GM23338 (cell line): Measurements from ENCODE around the gene C12orf42. TPM values are rescaled to one million over a fixed set of nuclear protein-coding genes. Genes with fewer than 3 reads are reported as not detected.

Experiments
- ATAC-seq: fragments of 200-7000 bp; cut with Tn5 transposase; 3 replicates; pipeline ENCODE4 v1.9.1; 2020
- DNase-seq: peaks from one replicate; pipeline ENCODE4 v3.0.0-alpha.2; 2015; ENCODE audit warnings: low spot score
- H2AFZ ChIP-seq: fragments of 200-600 bp; sonication (generic); 2 replicates; pipeline ENCODE4 v1.8.0; 2016; ENCODE audit warnings: antibody characterized with exemption, mild to moderate bottlenecking, moderate library complexity
- H3F3A ChIP-seq: fragments of 200-600 bp; sonication (generic); replicated peaks from 2 replicates; pipeline ENCODE4 v1.8.0; 2017; ENCODE audit warnings: antibody characterized with exemption, mixed run types, low read depth
- H3K27ac ChIP-seq: fragments of 200-600 bp; sonication (generic); 2 replicates; pipeline ENCODE4 v1.6.1; 2016; ENCODE audit warnings: low read depth
- H3K27me3 ChIP-seq: fragments of 200-600 bp; sonication (generic); 2 replicates; pipeline ENCODE4 v1.8.0; 2016; ENCODE audit warnings: mild to moderate bottlenecking, mixed run types, moderate library complexity; ENCODE audit not compliant: insufficient read depth
- H3K36me3 ChIP-seq: fragments of 200-600 bp; sonication (generic); 2 replicates; pipeline ENCODE4 v1.8.0; 2016; ENCODE audit warnings: mild to moderate bottlenecking; ENCODE audit not compliant: insufficient read depth
- H3K4me1 ChIP-seq: fragments of 200-600 bp; sonication (generic); 2 replicates; pipeline ENCODE4 v1.8.0; 2016; ENCODE audit warnings: mild to moderate bottlenecking, moderate library complexity; ENCODE audit not compliant: insufficient read depth
- H3K4me2 ChIP-seq: fragments of 200-600 bp; sonication (generic); 2 replicates; pipeline ENCODE4 v1.7.1; 2017; ENCODE audit warnings: mixed run types
- H3K4me3 ChIP-seq: fragments of 200-600 bp; sonication (generic); 2 replicates; pipeline ENCODE4 v1.6.1; 2016; ENCODE audit warnings: mixed run types
- H3K79me2 ChIP-seq: fragments of 200-600 bp; sonication (generic); replicated peaks from 2 replicates; pipeline ENCODE4 v1.8.0; 2017; ENCODE audit warnings: mild to moderate bottlenecking; ENCODE audit not compliant: insufficient read depth
- H3K9me2 ChIP-seq: fragments of 200-600 bp; sonication (generic); 2 replicates; pipeline ENCODE4 v1.8.0; 2017; ENCODE audit not compliant: insufficient read depth
- H4K20me1 ChIP-seq: fragments of 200-600 bp; sonication (generic); replicated peaks from 2 replicates; pipeline ENCODE4 v1.8.0; 2017; ENCODE audit warnings: mild to moderate bottlenecking; ENCODE audit not compliant: insufficient read depth
- H3K27ac Mint-ChIP-seq: 2 replicates; pipeline ENCODE4 v1.8.0; 2020; ENCODE audit warnings: inconsistent platforms, mild to moderate bottlenecking, moderate library complexity, mixed read lengths
- H3K27me3 Mint-ChIP-seq: 3 replicates; pipeline ENCODE4 v1.8.0; 2022; ENCODE audit warnings: low read depth, mild to moderate bottlenecking, moderate library complexity, mixed read lengths, inconsistent platforms; ENCODE audit not compliant: insufficient read depth, poor library complexity
- H3K36me3 Mint-ChIP-seq: 3 replicates; pipeline ENCODE4 v1.8.0; 2021; ENCODE audit warnings: low read depth, mild to moderate bottlenecking, inconsistent platforms, moderate library complexity, mixed read lengths
- H3K4me1 Mint-ChIP-seq: 3 replicates; pipeline ENCODE4 v1.8.0; 2020; ENCODE audit warnings: mild to moderate bottlenecking, inconsistent platforms, mixed read lengths
- H3K4me3 Mint-ChIP-seq: 3 replicates; pipeline ENCODE4 v1.8.0; 2021; ENCODE audit warnings: moderate library complexity, mild to moderate bottlenecking, inconsistent platforms, mixed read lengths
- H3K9me3 Mint-ChIP-seq: 3 replicates; pipeline ENCODE4 v1.8.0; 2020; ENCODE audit warnings: moderate library complexity, mild to moderate bottlenecking, inconsistent platforms, mixed read lengths
- CREB1 ChIP-seq: fragments of 250-450 bp; sonication (Bioruptor Pico); IDR thresholded peaks from 2 replicates; pipeline ENCODE4 v1.5.0; 2020; ENCODE audit warnings: low read depth, mild to moderate bottlenecking, moderate library complexity
- EZH2 ChIP-seq: fragments of 200-600 bp; sonication (generic); IDR thresholded peaks from one replicate; pipeline ENCODE4 v1.8.0; 2017; ENCODE audit warnings: antibody characterized with exemption, mild to moderate bottlenecking, low read depth; ENCODE audit not compliant: unreplicated experiment
- EZH2phosphoT487 ChIP-seq: fragments of 200-600 bp; sonication (generic); IDR thresholded peaks from one replicate; pipeline ENCODE4 v1.8.1; 2018; ENCODE audit warnings: antibody characterized with exemption; ENCODE audit not compliant: unreplicated experiment
- JUNB ChIP-seq: IDR thresholded peaks from one replicate; pipeline ENCODE4 v1.6.1; 2016; ENCODE audit warnings: antibody characterized with exemption; ENCODE audit not compliant: unreplicated experiment
- NANOG ChIP-seq: IDR thresholded peaks from 2 replicates; pipeline ENCODE4 v1.6.1; 2016; ENCODE audit warnings: antibody characterized with exemption, borderline replicate concordance
- POLR2AphosphoS5 ChIP-seq: IDR thresholded peaks from 2 replicates; pipeline ENCODE4 v1.6.1; 2016; ENCODE audit warnings: antibody characterized with exemption, low read depth
- STAT1 ChIP-seq: IDR thresholded peaks from one replicate; pipeline ENCODE4 v1.6.1; 2016; ENCODE audit warnings: antibody characterized with exemption; ENCODE audit not compliant: unreplicated experiment
- ZNF114 ChIP-seq: fragments of 250-450 bp; sonication (Bioruptor Pico); IDR thresholded peaks from 2 replicates; pipeline ENCODE4 v1.5.0; 2020; ENCODE audit warnings: mild to moderate bottlenecking, moderate library complexity
- ZNF331 ChIP-seq: fragments of 250-450 bp; sonication (Bioruptor Pico); IDR thresholded peaks from 2 replicates; pipeline ENCODE4 v1.5.0; 2020; ENCODE audit warnings: low read depth, mild to moderate bottlenecking, moderate library complexity
- polyA plus RNA-seq: library from polyadenylated mRNA; unstranded; fragments of >200 nt; fragmentation: Nextera tagmentation; extraction: Ambion mirVana; gene quantifications from 2 replicates; pipeline ENCODE4 v1.2.1, GENCODE V29; 2016
- total RNA-seq: library from RNA; depleted of rRNA; stranded (reverse); fragments of >200 nt; shearing (Covaris generic); gene quantifications from 2 replicates; pipeline ENCODE4 v1.2.3, GENCODE V29; 2014
- TF ChIP-seq, protein P1 (sequence below): IDR thresholded peaks from 2 replicates; pipeline ENCODE4 v1.6.1; 2016; ENCODE audit warnings: antibody characterized with exemption
- TF ChIP-seq, protein P2 (sequence below): IDR thresholded peaks from one replicate; pipeline ENCODE4 v1.6.1; 2018; ENCODE audit warnings: antibody characterized with exemption; ENCODE audit not compliant: unreplicated experiment
- TF ChIP-seq, protein P3 (sequence below): fragments of 250-450 bp; sonication (Bioruptor Pico); IDR thresholded peaks from 2 replicates; pipeline ENCODE4 v1.5.0; 2020; ENCODE audit warnings: mild to moderate bottlenecking, moderate library complexity
- TF ChIP-seq, protein P4 (sequence below), 2 experiments: fragments of 200-600 bp in 1 of 2; sonication (generic) in 1 of 2; conservative IDR thresholded peaks; 2 replicates each; pipeline versions ENCODE4 v1.5.1 to v1.6.1; 2016 to 2017; ENCODE audit warnings: antibody characterized with exemption in 2 of 2, low read depth in 2 of 2, mild to moderate bottlenecking in 2 of 2, moderate library complexity in 1 of 2

The C12orf42 gene
- total and polyA plus RNA-seq, 2 experiments from 2014 or later, result 0.45 TPM; not detected in 1

DNA sequence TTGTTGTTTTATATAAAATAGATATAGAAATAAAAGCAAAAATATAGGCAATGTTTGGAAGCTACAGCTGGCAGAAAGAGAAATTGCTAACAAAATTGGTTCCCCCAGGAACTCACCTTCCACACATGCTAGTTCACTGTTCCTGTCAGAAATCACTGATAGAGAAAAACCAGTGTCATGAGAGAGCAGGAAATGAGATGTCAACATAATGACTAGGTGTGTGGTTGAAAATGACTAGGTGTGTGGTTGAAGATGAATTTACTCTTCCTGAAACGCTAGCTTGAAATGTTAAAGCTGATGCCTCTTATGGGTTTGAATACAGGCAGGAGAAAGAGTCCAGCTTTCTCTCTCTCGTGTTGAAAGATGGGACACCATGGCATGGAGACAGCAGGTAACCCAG lies 216.3 kb downstream of the C12orf42 start:
- Mint-ChIP-seq H3K27ac (no peak overlapping the region), H3K9me3 (no peaks in the 10 kb centered on the region), H3K27me3 (no peaks in the 10 kb centered on the region), H3K4me1 (no peaks in the 10 kb centered on the region), H3K4me3 (no peak overlapping the region), H3K36me3 (no peaks in the 10 kb centered on the region)
- Histone ChIP-seq H3F3A (no peaks in the 10 kb centered on the region), H3K36me3 (no peaks in the 10 kb centered on the region), H2AFZ (no peak overlapping the region), H3K27me3 (no peaks in the 10 kb centered on the region), H3K4me3 (no peak overlapping the region), H3K79me2 (no peaks in the 10 kb centered on the region), H3K9me2 (no peaks in the 10 kb centered on the region), H3K4me1 (no peaks in the 10 kb centered on the region), H3K4me2 (no peak overlapping the region), H3K27ac (no peak overlapping the region), H4K20me1 (no peaks in the 10 kb centered on the region)
- ATAC-seq (no peak), DNase-seq (no peak)
- TF ChIP-seq ZNF331 (CRISPR knock-in tag) (no peak), ZNF114 (CRISPR knock-in tag) (no peak), NANOG (no peak), EZH2 (no peak), EZH2phosphoT487 (no peak), JUNB (no peak), STAT1 (no peak), CREB1 (CRISPR knock-in tag) (no peak), POLR2AphosphoS5 (no peak)
- TF ChIP-seq, protein P1, sequence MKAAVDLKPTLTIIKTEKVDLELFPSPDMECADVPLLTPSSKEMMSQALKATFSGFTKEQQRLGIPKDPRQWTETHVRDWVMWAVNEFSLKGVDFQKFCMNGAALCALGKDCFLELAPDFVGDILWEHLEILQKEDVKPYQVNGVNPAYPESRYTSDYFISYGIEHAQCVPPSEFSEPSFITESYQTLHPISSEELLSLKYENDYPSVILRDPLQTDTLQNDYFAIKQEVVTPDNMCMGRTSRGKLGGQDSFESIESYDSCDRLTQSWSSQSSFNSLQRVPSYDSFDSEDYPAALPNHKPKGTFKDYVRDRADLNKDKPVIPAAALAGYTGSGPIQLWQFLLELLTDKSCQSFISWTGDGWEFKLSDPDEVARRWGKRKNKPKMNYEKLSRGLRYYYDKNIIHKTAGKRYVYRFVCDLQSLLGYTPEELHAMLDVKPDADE, result no peak
- TF ChIP-seq, protein P2, sequence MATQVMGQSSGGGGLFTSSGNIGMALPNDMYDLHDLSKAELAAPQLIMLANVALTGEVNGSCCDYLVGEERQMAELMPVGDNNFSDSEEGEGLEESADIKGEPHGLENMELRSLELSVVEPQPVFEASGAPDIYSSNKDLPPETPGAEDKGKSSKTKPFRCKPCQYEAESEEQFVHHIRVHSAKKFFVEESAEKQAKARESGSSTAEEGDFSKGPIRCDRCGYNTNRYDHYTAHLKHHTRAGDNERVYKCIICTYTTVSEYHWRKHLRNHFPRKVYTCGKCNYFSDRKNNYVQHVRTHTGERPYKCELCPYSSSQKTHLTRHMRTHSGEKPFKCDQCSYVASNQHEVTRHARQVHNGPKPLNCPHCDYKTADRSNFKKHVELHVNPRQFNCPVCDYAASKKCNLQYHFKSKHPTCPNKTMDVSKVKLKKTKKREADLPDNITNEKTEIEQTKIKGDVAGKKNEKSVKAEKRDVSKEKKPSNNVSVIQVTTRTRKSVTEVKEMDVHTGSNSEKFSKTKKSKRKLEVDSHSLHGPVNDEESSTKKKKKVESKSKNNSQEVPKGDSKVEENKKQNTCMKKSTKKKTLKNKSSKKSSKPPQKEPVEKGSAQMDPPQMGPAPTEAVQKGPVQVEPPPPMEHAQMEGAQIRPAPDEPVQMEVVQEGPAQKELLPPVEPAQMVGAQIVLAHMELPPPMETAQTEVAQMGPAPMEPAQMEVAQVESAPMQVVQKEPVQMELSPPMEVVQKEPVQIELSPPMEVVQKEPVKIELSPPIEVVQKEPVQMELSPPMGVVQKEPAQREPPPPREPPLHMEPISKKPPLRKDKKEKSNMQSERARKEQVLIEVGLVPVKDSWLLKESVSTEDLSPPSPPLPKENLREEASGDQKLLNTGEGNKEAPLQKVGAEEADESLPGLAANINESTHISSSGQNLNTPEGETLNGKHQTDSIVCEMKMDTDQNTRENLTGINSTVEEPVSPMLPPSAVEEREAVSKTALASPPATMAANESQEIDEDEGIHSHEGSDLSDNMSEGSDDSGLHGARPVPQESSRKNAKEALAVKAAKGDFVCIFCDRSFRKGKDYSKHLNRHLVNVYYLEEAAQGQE, result no peak
- TF ChIP-seq, protein P3, sequence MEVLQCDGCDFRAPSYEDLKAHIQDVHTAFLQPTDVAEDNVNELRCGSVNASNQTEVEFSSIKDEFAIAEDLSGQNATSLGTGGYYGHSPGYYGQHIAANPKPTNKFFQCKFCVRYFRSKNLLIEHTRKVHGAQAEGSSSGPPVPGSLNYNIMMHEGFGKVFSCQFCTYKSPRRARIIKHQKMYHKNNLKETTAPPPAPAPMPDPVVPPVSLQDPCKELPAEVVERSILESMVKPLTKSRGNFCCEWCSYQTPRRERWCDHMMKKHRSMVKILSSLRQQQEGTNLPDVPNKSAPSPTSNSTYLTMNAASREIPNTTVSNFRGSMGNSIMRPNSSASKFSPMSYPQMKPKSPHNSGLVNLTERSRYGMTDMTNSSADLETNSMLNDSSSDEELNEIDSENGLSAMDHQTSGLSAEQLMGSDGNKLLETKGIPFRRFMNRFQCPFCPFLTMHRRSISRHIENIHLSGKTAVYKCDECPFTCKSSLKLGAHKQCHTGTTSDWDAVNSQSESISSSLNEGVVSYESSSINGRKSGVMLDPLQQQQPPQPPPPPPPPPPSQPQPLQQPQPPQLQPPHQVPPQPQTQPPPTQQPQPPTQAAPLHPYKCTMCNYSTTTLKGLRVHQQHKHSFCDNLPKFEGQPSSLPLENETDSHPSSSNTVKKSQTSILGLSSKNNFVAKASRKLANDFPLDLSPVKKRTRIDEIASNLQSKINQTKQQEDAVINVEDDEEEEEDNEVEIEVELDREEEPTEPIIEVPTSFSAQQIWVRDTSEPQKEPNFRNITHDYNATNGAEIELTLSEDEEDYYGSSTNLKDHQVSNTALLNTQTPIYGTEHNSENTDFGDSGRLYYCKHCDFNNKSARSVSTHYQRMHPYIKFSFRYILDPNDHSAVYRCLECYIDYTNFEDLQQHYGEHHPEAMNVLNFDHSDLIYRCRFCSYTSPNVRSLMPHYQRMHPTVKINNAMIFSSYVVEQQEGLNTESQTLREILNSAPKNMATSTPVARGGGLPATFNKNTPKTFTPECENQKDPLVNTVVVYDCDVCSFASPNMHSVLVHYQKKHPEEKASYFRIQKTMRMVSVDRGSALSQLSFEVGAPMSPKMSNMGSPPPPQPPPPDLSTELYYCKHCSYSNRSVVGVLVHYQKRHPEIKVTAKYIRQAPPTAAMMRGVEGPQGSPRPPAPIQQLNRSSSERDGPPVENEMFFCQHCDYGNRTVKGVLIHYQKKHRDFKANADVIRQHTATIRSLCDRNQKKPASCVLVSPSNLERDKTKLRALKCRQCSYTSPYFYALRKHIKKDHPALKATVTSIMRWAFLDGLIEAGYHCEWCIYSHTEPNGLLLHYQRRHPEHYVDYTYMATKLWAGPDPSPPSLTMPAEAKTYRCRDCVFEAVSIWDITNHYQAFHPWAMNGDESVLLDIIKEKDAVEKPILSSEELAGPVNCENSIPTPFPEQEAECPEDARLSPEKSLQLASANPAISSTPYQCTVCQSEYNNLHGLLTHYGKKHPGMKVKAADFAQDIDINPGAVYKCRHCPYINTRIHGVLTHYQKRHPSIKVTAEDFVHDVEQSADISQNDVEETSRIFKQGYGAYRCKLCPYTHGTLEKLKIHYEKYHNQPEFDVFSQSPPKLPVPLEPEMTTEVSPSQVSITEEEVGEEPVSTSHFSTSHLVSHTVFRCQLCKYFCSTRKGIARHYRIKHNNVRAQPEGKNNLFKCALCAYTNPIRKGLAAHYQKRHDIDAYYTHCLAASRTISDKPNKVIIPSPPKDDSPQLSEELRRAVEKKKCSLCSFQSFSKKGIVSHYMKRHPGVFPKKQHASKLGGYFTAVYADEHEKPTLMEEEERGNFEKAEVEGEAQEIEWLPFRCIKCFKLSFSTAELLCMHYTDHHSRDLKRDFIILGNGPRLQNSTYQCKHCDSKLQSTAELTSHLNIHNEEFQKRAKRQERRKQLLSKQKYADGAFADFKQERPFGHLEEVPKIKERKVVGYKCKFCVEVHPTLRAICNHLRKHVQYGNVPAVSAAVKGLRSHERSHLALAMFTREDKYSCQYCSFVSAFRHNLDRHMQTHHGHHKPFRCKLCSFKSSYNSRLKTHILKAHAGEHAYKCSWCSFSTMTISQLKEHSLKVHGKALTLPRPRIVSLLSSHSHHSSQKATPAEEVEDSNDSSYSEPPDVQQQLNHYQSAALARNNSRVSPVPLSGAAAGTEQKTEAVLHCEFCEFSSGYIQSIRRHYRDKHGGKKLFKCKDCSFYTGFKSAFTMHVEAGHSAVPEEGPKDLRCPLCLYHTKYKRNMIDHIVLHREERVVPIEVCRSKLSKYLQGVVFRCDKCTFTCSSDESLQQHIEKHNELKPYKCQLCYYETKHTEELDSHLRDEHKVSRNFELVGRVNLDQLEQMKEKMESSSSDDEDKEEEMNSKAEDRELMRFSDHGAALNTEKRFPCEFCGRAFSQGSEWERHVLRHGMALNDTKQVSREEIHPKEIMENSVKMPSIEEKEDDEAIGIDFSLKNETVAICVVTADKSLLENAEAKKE (CRISPR knock-in tag), result no peak
- TF ChIP-seq, protein P4, sequence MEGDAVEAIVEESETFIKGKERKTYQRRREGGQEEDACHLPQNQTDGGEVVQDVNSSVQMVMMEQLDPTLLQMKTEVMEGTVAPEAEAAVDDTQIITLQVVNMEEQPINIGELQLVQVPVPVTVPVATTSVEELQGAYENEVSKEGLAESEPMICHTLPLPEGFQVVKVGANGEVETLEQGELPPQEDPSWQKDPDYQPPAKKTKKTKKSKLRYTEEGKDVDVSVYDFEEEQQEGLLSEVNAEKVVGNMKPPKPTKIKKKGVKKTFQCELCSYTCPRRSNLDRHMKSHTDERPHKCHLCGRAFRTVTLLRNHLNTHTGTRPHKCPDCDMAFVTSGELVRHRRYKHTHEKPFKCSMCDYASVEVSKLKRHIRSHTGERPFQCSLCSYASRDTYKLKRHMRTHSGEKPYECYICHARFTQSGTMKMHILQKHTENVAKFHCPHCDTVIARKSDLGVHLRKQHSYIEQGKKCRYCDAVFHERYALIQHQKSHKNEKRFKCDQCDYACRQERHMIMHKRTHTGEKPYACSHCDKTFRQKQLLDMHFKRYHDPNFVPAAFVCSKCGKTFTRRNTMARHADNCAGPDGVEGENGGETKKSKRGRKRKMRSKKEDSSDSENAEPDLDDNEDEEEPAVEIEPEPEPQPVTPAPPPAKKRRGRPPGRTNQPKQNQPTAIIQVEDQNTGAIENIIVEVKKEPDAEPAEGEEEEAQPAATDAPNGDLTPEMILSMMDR (conservative IDR thresholded peaks at IDR 0.05; ENCODE audit: low read depth in 2 of 2), result no peak
